GM12878 (cell line): Measurements from ENCODE around the gene MYO19. TPM values are rescaled to one million over a fixed set of nuclear protein-coding genes. Genes with fewer than 3 reads are reported as not detected.

Source experiments
- ATF2 ChIP-seq: IDR thresholded peaks from 2 replicates; pipeline ENCODE4 v1.6.1; 2012; ENCODE audit warnings: low read length, inconsistent platforms
- ATF7 ChIP-seq: fragments of 450-650 bp; IDR thresholded peaks from 2 replicates; pipeline ENCODE4 v1.6.1; 2016; ENCODE audit warnings: low read depth, mild to moderate bottlenecking
- BACH1 ChIP-seq: fragments of 450-650 bp; IDR thresholded peaks from 2 replicates; pipeline ENCODE4 v1.6.1; 2017; ENCODE audit warnings: mild to moderate bottlenecking, borderline replicate concordance
- BCLAF1 ChIP-seq: fragments of 450-650 bp; IDR thresholded peaks from 2 replicates; pipeline ENCODE4 v1.6.1; 2017; ENCODE audit warnings: antibody characterized with exemption, mild to moderate bottlenecking, moderate library complexity
- BMI1 ChIP-seq: fragments of 450-650 bp; IDR thresholded peaks from 2 replicates; pipeline ENCODE4 v1.6.1; 2016; ENCODE audit warnings: mild to moderate bottlenecking, moderate library complexity, borderline replicate concordance
- CHD1 ChIP-seq: IDR thresholded peaks from 2 replicates; pipeline ENCODE4 v1.6.1; 2012; ENCODE audit warnings: low read depth, low read length, improper control_type of control experiment
- CHD2 ChIP-seq: IDR thresholded peaks from 2 replicates; pipeline ENCODE4 v1.6.1; 2011; ENCODE audit warnings: low read depth, low read length, improper control_type of control experiment, borderline replicate concordance
- CTCF ChIP-seq, 3 experiments: IDR thresholded peaks in 2 of 3; conservative IDR thresholded peaks in 1 of 3; 2 replicates each; pipeline ENCODE4 v1.5.1; 2011; ENCODE audit warnings: low read depth in 3 of 3, low read length in 3 of 3, mild to moderate bottlenecking in 3 of 3, control low read depth in 2 of 3, moderate library complexity in 2 of 3, inconsistent platforms in 1 of 3, mixed read lengths in 1 of 3; ENCODE audit not compliant: control insufficient read depth in 2 of 3, insufficient read depth in 1 of 3; ENCODE audit errors: extremely low read depth in 1 of 3
- HDAC6 ChIP-seq: fragments of 200-600 bp; sonication (generic); IDR thresholded peaks from one replicate; pipeline ENCODE4 v1.8.0; 2017; ENCODE audit warnings: antibody characterized with exemption; ENCODE audit not compliant: unreplicated experiment
- KDM1A ChIP-seq: fragments of 200-600 bp; sonication (generic); IDR thresholded peaks from 2 replicates; pipeline ENCODE4 v1.6.1; 2016; ENCODE audit warnings: borderline replicate concordance
- NBN ChIP-seq: fragments of 450-650 bp; IDR thresholded peaks from 2 replicates; pipeline ENCODE4 v1.6.1; 2016
- NFYA ChIP-seq: IDR thresholded peaks from 2 replicates; pipeline ENCODE4 v1.6.1; 2011; ENCODE audit warnings: low read depth, mild to moderate bottlenecking, low read length, improper control_type of control experiment, borderline replicate concordance
- NFYB ChIP-seq: IDR thresholded peaks from 2 replicates; pipeline ENCODE4 v1.6.1; 2011; ENCODE audit warnings: low read depth, mild to moderate bottlenecking, low read length, improper control_type of control experiment, moderate library complexity; ENCODE audit not compliant: insufficient read depth
- POLR2A ChIP-seq: IDR thresholded peaks from 2 replicates; pipeline ENCODE4 v1.6.1; 2011; ENCODE audit warnings: low read depth, mild to moderate bottlenecking, low read length
- POLR2AphosphoS5 ChIP-seq: IDR thresholded peaks from 2 replicates; pipeline ENCODE4 v1.6.1; 2011; ENCODE audit warnings: mild to moderate bottlenecking, low read length, inconsistent platforms
- RB1 ChIP-seq: fragments of 450-650 bp; formaldehyde crosslinking; IDR thresholded peaks from 2 replicates; pipeline ENCODE4 v1.6.1; 2017; ENCODE audit warnings: mild to moderate bottlenecking, borderline replicate concordance
- RBBP5 ChIP-seq: fragments of 200-600 bp; sonication (generic); conservative IDR thresholded peaks from 2 replicates; pipeline ENCODE4 v1.6.1; 2016
- SMAD1 ChIP-seq: fragments of 450-650 bp; IDR thresholded peaks from 2 replicates; pipeline ENCODE4 v1.6.1; 2018; ENCODE audit warnings: mild to moderate bottlenecking, low read depth; ENCODE audit not compliant: partially characterized antibody
- SMC3 ChIP-seq: IDR thresholded peaks from 2 replicates; pipeline ENCODE4 v1.6.1; 2011; ENCODE audit warnings: low read length, improper control_type of control experiment, borderline replicate concordance
- SREBF1 ChIP-seq: IDR thresholded peaks from 2 replicates; pipeline ENCODE4 v1.6.1; 2012; ENCODE audit warnings: mild to moderate bottlenecking, low read length
- TAF1 ChIP-seq: IDR thresholded peaks from 2 replicates; pipeline ENCODE4 v1.6.1; 2011; ENCODE audit warnings: mild to moderate bottlenecking, low read depth, low read length, borderline replicate concordance
- USF2 ChIP-seq: IDR thresholded peaks from 2 replicates; pipeline ENCODE4 v1.6.1; 2011; ENCODE audit warnings: low read depth, low read length, improper control_type of control experiment, borderline replicate concordance
- ZNF24 ChIP-seq: fragments of 450-650 bp; IDR thresholded peaks from 2 replicates; pipeline ENCODE4 v1.6.1; 2017; ENCODE audit warnings: antibody characterized with exemption, mild to moderate bottlenecking
- ZNF274 ChIP-seq: IDR thresholded peaks from one replicate; pipeline ENCODE4 v1.8.0; 2011; ENCODE audit not compliant: insufficient read length, insufficient read depth
- polyA plus RNA-seq, 11 experiments: library from polyadenylated mRNA; depleted of rRNA in 4 of 11; unstranded in 6 of 11; stranded (reverse) in 5 of 11; fragments of >200 nt; fragmentation: Nextera tagmentation in 4 of 11; fragmentation: Illumina TruSeq in 1 of 11; extraction: Ambion mirVana in 4 of 11; extraction: Trizol in 1 of 11; gene quantifications; 1 replicate in 1 of 11; 2 replicates in 10 of 11; pipeline versions ENCODE4 v1.2.1 to v1.2.3, GENCODE V29; 2011 to 2016; ENCODE audit warnings: inconsistent platforms in 2 of 11, missing spikeins in 2 of 11, low read depth in 1 of 11
- total RNA-seq, 4 experiments: library from RNA; depleted of rRNA in 3 of 4; stranded (reverse); fragments of >200 nt in 3 of 4; fragmentation: Illumina TruSeq in 1 of 4; extraction: Trizol in 1 of 4; gene quantifications; 2 replicates each; pipeline versions ENCODE4 v1.2.1 to v1.2.3, GENCODE V29; 2013 to 2021

Gene MYO19
- total and polyA plus RNA-seq, 10 of the 15 experiments (the other 5 are each of a cell fraction or from before 2014, with no cell fraction given), result 11.4 to 103 (median 67.1) TPM

- TF ChIP-seq ATF2 (no peak), ZNF24 (no peak), RB1 (peak; percentile 79; the same call in 1 of the 2 replicates), USF2 (no peak), NFYB (peak; percentile 84), POLR2AphosphoS5 (peak; percentile 44; the same call in 1 of the 2 replicates), BMI1 (no peak), BCLAF1 (no peak), RBBP5 (no peak), NBN (0 out of 2 replicates have a peak, but pooled peaks have one; percentile 15), BACH1 (peak; percentile 71; the same call in 1 of the 2 replicates), SMC3 (no peak), TAF1 (peak; percentile 90), ZNF274 (no peak), CHD1 (0 out of 2 replicates have a peak, but pooled peaks have one; percentile 52), SREBF1 (0 out of 2 replicates have a peak, but pooled peaks have one; percentile 29), ATF7 (no peak), SMAD1 (no peak), CTCF (IDR thresholded peaks at IDR 0.05 in 2 of 3, conservative IDR thresholded peaks at IDR 0.05 in 1 of 3; ENCODE audit: control insufficient read depth in 2 of 3, extremely low read depth in 1 of 3, insufficient read depth in 1 of 3, low read depth in 3 of 3, low read length in 3 of 3) (peak in 1 of 3 experiments; percentile 1; a peak in 1 of 6 replicates), HDAC6 (no peak), CHD2 (peak; percentile 98), NFYA (no peak), POLR2A (peak; percentile 79), KDM1A (no peak)
These were observed 11.1 kb upstream of the MYO19 start (continued) for GRCh38 chr17:36545465-36546417.
